C4-2B (cell line): ENCODE measurements around the gene LBHD2.

Experiments
- CTCF ChIP-seq: fragments of 450-650 bp; conservative IDR thresholded peaks from 2 replicates; pipeline ENCODE4 v1.5.1; 2017; ENCODE audit warnings: mild to moderate bottlenecking
- ZFX ChIP-seq: fragments of 450-650 bp; IDR thresholded peaks from 2 replicates; pipeline ENCODE4 v1.6.1; 2017

DNA sequence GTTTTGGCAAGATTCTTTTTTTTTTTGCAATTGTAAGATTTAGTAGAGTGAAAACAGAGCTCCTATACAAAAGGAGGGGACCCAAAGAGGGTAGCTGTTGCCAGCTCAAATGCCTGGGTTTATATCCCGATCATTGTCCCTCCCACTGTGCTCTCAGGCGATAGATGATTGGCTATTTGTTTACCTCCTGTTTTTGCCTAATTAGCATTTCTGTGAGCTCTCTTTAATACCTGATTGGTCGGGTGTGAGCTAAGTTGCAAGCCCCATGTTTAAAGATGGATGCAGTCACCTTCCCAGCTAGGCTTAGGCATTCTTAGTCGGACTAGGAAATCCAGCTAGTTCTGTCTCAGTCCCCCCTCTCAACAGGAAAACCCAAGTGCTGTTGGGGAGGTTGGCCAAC is 12.4 kb downstream of the LBHD2 start:
- TF ChIP-seq CTCF (no peak), ZFX (no peak)
